NCI-H187 treated with DMSO at 0.1 percent for 48 hours (cell line): ENCODE data around the gene BSDC1.
"Not testable (repeated sequence)": the region's sequence is repeated elsewhere in the genome, so short reads cannot be mapped to it uniquely, and the experiment has no call there.

Source experiments
- DNase-seq: peaks from one replicate; lab custom pipeline; 2025; lab: John Stamatoyannopoulos, UW

The BSDC1 gene

DNA sequence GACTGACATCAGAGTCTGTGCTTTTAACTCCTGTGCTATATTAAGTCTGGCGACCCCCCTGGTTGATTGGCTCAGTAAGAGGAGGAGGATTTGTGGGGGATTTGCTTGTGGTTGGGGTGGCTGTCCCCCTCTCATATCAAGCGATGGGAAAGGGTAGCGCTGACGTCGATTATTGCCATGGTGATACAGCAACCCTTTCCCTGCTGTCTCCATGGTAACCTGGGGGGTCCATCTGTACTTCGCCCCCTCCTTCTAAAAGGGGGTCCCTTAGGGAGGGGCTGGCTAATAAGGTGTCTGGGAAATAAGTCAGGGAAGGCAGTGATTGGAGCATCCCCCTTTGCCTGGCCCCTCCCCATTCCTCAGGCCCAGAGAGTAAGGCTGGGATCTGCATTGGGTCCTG is 36.6 kb downstream of the BSDC1 start:
- DNase-seq, result no peak

DNA sequence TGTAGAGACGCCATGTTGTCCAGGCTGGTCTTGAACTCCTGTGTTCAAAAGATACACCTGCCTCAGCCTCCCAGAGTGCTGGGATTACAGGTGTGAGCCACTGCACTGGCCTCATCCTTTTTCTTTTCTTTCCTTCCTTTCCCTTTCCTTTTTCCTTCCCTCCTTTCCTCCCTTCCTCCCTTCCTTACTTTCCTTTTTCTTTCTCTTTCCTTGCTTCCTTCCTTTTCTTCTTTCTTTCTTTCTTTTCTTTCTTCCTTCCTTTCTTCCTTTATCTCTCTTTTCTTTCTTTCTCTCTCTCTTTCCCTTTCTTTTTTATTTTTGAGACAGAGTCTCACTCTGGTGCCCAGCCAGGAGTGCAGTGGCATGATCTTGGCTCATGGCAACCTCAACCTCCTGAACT is 37.8 kb downstream of the BSDC1 start:
- DNase-seq, result no peak

DNA sequence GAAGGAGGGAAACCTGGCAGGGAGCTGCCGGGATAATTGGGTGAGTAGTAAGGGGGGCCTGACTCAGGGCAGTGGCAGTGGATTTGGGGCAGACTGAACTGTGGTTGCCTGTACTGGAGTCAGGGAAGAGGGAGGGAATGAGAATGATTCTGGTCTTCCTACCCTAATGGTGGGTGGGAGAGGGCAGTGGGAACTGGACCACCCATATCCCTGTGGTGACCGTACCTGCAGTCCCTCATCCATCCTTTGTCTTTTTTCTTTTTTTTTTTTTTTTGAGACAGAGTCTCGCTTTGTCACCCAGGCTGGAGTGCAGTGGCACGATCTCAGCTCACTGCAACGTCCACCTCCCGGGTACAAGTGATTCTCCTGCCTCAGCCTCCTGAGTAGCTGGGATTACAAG is 38.5 kb downstream of the BSDC1 start:
- DNase-seq, result not testable (repeated sequence)

DNA sequence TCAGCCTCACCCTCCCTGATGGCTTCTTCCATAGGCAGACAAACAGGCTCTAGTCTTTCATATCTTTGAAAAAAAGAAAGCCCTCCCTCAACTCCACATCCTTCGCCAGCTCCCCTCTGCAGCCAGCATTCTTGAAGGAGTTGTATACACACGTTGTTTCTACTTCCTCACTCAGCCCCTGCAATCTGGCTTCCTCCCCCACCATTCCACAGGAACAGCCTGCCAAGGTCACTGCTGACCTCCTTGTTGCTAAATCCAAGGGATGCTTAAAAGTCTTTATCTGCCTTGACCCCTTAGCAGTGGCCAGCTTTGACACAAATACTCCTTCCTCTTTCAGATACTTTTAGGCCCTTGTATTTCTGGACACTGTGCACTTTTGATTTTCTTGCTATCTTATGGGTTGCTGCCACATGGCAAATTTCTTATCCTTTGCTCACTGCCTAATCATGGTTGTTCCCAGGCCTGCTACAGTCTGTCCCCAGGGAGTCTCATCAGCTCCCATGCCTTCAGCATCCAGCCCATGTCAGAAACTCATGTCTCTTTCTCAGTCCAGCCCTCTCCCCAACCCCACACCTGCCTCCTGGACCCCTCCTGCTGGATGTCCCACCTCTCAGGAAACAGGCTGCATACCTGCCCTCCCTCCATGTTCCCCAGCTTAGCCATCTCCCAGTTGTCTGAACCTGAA is 40.2 kb downstream of the BSDC1 start:
- DNase-seq, result no peak

DNA sequence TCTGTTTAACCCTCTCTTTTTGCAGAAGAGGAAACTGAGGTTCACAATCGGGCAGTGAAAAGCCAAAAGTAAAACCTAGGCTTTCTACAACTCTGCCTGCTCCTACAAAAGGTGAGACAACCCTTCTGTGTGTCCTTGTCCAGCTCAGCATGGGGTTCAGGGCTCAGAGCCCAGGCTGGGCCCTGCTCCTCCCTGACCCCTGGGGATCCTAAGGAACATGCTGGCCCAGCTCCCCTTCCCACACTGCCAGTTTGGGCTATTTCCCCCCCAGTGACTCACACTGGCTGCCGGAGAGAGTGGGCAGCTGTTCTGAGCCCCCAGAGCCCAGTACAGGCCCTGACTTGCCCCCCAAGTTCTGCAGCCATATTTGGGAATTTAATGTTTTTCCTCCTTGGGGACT is 40.8 kb downstream of the BSDC1 start:
- no peak for DNase-seq

DNA sequence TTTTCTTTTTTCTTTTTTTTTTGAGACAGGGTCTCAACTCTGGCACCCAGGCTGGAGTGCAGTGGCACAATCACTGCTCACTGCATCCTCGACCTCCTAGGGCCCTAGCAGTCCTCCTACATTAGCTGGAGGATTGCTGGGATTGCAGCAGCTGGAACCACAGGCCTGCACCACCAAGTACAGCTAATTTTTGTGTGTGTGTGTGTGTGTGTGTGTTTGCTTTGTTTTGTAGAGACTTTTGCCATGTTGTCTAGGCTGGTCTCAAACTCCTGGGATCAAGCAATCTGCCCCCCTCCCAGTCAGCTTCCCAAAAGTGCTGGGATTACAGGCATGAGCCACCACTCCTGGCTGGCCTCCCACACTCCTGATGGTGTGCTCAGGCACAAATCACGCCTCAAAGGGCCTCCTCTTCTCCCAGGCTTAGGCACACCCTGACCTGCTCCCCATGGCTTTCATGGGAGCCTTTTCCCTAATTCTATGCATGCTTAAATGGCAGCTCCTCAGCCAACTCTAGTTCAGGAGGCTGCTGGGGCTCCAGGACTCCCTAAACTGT is 41.3 kb downstream of the BSDC1 start:
- DNase-seq, result no peak

DNA sequence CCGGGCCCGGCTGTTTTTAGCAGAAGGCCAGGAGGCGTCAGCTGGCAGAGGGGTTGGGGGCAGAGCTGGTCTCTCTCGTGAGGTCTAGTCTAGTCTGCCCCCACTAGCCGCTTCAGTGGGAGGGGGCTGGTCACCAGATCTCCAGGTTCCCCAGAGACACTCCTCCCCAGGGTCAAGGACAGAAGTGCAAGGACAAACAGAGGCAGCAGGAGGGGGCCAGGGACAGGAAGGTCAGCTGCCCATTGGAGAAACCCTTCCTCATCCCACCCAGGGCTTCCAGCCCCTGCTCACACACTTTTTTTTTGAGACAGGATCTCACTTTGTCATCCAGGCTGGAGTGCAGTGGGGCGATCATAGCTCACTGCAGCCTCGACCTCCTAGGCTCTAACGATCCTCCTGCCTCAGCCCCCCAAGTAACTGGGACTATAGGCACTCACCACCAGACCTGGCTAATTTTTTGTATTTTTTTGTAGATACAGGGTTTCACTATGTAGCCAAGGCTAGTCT is 41.9 kb downstream of the BSDC1 start:
- no peak for DNase-seq

DNA sequence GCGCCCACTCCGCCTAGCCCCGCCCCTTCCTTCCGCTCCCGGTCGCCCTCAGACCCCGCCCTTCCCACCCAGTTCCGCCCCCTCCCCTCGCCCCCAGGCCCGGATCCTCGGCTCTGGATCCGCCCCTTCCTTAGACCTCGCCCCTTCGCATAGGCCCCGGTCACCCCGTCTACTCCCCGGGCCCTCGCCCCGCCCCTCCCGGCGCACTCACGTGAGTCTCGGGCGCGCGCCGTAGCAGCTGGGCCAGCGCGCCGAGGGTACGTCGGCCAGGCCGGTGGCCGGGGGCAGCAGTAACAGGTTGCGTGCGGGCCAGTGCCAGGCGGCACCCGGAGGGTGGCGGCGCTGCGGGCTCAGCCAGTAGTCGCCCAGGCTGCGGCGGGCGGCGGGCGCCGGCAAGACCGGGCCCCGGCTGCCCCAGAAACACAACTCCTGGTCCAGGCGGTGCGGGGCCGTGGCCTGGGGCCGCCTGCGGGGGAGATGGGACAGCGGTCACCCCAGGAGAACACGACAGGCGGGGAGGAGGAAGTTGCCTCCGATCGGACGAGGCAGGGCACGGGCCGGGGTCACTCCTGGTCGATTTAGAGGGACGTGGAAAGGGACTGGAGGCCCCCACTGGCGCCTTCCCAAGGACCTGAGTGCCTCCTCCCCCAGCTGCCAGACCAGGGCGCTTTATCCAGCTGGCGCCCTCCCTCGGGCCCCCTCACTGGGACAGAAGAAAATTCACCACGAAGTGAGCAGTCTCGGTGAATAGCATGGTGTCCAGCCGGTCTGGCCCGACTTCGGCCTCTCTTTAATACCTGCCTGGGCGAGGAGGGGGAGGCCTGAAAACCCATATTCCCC is 42.6 kb downstream of the BSDC1 start:
- peak; percentile 91 for DNase-seq

DNA sequence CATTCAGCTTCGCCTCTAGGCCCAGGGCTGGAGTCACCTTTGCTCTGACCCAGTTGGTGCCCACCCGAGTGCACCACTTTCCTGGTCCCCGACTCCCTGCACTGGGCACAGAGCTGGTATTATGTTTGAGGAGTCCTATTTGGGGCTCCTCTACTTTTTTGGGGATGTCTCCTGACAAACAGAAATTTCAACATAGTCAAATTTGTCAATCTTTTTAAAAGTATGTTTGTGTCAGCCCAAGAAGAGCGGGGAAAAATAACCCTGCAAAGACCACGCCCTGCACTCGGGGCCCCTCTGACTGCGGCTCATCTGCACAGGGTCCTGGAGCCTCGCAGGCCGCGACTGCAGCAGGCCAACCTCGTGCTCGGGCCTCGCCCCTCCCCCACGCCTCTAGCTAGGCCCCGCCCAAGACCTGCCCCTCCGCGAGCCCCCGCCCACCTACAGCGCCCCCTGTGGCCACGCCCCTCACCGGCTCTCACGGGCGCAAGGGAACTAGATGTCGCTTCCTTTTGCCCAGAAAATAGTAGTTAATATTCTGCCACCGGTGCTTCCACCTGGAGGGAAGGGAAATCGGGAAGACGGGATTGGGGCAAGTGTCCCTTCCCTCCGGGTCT is 43.3 kb downstream of the BSDC1 start:
- DNase-seq, result no peak

DNA sequence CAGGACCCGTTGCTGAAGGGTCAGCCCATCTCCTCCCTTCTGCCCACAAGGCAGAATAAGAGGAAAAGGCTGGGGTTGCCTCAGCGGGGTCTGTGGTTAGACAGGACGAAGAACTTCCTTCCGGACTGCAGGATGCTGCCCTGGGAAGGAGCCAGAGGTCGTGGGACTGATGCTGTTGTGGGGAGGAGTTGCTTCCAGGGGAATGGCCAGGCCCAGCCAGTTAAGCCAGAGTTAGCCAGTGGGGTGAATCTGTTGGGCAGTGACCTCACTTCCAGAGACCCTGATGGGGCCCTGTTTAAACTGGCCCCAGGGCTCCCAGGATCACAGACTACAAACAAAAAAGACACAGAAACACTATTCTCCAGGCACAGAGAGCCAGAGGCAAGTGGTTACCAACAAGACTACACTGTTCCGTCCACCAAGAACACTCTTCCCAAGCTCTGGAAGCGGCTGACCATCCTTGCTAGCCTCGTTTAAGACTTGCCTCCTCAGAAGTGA is 45.0 kb downstream of the BSDC1 start:
- no peak for DNase-seq

DNA sequence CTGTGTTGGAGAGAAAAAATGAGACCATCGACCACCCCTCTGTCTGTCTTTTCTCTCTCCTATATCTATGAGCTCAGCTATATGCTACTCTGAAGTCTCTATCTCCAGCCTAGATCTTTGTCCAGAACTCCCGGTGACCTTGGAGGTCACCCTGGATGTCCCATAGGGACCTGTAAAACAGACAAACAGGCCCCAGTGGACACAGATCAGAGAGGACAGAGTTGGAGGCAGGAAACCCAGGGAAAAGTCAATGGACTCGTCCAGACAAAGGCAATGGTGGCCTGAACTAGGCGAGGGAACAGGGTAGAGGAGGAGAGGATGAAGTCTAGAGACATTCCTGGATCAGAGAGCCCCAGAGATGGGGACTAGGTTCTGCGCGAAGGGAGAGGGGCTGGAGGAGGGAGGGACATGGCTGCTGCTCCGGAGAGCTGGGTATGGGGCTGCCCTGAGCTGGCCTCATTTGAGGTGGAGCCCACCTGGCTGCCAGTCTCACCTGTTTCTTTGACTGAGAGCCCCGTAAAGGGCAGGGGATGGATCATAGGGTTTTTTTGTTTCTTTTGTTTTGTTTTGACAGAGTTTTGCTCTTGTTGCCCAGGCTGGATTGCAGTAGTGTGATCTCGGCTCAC is 47.6 kb downstream of the BSDC1 start:
- DNase-seq, result no peak

DNA sequence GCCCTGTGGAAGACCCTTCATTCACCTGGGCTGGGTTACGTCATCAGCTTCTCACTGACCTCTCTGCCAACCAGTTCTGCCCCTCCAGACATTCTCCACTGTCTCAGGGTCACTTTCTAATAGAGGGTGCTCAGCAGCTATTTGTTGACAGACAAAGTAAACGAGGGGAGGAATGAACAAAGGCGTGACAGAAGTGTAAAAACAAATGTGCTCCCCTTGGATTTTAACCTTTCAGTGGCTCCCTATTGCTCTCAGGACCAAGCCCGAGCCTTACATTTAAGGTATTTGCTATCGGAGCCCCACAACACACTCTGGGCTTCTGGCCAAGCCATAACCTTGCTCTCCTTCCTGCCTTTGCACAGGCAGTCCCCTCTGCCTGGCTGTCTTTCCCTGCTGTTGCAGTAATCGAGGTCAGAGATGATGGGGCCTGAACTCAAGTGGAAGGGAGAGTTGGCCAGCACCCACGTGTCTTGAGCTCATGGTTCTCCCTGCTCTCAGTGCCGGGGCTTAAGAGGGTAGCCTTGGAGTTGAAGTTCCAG is 48.9 kb downstream of the BSDC1 start:
- no peak for DNase-seq

DNA sequence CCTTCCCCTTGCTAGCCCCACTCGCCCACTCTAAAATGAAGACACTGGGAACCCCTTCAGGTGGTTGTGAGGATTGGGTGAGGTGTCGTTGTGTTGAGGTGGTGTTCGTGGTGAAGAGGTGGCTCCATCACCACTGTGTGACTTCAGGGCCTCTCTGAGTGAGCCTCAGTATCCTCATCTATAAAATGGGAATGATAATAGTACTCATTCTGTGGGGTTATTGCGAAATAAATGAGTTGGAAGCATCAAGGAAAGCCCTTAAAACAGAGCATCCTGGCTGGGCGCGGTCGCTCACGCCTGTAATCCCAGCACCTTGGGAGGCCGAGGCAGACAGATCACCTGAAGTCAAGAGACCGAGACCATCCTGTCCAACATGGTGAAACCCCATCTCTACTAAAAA is 51.5 kb downstream of the BSDC1 start:
- DNase-seq, result no peak

DNA sequence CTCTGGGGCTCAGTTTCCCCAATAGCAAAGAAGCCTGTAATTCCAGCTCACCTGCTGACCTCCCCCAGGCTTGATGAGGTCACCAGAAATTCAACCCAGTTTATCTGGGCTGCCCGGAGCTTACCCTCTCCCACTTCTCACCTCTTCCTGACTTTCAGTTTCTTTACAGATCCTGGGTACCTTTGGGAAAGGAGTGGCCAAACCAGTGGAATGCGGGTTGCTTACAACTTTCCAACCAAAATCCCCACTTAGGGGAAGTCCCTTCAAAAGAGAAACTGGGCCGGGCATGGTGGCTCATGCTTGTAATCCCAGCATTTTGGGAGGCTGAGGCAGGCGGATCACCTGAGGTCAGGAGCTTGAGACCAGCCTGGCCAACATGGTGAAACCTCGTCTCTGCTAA is 52.3 kb downstream of the BSDC1 start:
- DNase-seq, result no peak

DNA sequence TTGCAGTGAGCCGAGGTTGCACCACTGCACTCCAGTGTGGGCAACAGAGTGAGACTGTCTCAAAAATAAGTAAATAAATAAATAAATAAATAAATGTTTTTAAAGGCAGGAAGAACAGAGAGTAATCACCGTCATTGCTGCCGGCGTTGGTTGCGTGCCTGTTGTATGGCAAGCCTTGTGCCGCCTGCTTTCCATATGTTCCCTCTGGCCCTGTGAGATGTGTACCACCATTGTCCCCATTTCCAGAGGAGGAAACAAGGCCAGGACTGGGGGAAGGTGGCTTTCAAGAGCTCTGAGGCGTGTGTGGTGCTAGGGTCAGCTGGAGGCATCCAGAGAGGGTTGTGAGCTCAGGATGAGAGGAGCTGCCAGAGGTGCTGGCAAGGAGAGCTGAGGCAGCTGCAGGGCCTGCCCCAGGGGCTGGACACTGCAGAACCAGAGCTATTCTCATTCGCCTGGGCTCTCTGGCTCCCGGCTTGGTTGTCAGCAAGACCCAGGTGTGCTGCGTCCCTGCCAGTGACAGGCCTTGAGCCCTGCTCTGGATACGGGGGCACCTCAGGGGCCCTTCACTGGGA is 53.0 kb downstream of the BSDC1 start:
- no peak for DNase-seq

DNA sequence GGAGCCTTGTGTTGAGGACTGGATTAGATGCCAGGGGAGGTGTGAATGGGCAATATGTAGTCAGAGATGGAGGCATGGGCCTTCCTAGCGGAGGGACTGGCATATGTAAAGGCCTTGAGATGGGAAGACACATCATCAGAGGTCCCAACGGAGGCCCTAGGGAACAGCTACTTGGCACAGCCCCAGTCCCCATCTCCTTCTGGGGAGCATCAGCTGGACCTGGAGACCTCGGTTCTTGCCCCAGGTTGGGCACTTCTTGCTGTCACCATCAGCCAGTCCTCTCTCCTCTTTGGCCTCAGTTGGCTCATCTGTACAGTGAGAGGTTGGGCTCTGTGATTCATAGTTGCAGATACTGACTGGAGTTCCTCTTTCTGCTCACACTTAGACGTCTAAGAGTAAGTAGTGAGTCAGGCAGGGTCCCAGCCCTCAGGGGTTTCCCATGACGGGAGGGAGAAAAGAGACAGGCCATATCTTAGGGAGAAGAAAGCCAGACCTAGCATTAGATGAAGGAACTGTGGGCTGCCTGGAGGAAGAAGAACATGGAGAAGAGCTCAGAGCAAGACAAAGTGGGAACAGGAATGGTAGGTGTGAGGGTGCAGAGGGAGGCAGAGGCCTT is 54.8 kb downstream of the BSDC1 start:
- DNase-seq, result no peak

DNA sequence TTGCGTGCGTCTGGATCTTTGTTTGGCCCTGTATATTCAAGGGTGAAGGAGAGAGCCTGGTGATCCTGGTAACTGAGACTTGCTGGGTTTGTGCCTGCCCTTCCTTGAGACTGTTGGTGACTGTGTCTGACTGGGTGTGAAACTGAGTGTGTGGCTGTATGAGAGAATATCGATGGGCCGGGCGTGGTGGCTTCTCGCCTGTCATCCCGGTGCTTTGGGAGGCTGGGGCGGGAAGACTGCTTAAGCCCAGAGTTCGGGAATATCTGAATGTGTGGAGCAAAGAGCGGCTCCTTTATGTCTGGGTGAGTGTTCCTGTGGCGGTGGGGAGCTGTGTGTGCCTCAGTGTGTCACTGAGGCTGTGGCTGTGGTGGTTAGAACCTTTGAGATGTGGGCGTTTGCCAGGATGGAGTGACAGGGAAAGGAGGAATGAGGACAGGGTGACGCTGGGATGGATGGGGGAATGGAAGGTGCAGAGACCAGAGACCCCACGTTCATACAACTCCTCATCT is 55.5 kb downstream of the BSDC1 start:
- DNase-seq, result no peak

DNA sequence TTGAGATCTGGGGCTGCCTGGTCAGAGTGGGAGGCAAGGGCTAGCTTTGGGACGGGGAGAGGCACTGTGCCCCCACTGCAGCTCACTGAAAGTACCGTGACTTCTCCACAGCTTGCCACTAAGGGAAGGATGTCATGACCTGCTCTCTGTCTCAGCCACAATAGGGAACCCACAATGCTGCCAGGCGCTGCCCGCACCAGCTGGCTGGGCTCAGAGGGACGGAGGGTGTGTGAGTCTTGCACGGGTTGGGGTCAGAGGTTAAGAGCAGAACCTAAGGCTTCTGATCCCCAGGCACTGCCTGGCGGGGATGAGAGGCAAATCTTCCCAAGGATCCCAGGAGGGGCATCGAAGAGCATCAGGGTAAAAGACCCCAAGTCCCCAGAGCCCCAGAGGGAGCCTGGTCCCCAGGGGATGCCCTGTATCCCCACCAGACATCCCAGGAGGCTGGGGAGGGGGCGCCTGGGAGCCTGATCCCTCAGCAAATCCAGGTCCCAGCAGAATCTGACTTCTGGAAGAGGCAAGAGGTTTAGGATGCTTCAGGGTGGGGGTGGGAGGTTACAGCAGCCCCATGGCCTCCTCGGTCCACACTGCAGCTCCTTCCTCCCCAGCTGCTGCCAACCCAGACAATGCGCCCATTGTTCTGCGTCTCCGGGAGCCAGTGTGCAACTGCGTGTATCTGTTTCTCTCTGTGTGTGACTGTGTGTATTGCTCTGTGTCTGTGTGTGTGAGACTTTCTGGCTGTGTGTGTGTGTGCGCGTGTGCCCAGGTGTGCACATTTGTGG is 56.2 kb downstream of the BSDC1 start:
- DNase-seq, result no peak

DNA sequence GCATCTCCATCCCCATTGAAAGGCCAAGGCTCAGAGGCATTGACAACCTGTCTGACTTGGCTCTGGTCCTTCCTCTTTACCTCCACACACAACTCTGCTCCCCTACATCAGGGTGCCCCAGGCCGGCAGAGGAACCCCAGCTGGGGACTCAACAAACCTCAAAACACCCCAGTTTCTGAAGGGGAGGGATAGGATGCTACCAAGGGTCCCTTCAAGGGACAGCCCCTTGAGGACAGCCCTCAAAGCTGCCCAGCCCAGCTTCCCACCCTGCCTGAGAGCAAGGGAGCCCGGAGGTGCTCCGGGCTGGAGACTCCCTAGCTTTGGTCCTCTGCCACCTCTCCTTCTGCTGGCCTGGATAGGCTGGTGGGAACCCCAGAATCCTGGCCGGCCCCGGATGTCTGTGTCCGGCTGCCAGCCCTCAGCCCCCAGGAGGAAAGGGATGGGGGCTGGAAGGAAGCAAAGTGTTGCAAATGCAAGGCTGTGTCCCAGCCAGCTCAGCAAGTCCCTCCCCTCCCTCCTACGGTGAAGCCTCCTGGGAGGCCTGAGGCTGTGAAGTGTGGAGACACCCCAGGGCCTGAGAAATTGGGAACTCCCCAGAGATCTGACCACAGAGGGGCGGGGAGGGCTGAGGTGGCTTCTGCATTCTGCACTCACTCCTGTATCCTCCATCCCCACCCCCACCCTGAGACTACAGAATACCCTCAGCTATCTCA is 57.1 kb downstream of the BSDC1 start:
- DNase-seq, result no peak
